ENCODE data around the gene EMC9. TPM values are rescaled to one million over a fixed set of nuclear protein-coding genes. Genes with fewer than 3 reads are reported as not detected.
A peak's percentile ranks its signal among the peaks of the same experiment; 100 is the strongest.

EMC9 gene
- polyA plus RNA-seq, 3 donors, result 6.4 to 9.4 (median 8.5) TPM

DNA sequence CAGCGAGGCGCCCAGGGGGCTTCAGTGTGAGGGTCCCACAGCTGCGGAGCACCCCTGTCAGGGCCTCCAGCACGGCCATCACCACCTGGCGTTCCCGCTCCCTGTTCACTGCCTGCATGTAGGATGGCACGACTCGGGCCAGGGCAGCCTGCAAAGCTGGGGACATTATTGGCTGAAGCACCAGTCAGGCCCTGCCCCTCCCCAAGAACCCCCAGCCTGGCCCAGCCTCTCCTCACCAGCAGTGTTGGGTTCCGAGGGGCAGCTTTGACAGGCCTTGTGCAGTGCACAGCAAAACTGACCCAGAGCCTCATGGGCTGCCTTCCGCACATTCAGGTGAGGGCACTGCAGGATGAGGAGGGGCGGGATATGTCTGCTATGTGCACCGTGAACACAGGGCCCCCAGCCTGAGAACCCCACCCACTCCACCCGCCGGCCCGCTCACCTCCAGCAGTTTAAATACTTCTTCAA, 41.7 kb upstream of the EMC9 start:
- intact Hi-C loops (cut with micrococcal nuclease), result no loop called here
- peaks cover 9% of the 10 kb centered on the region for H3K4me1 Mint-ChIP-seq
- no peaks in the 10 kb centered on the region for H3K9me3 Mint-ChIP-seq

DNA sequence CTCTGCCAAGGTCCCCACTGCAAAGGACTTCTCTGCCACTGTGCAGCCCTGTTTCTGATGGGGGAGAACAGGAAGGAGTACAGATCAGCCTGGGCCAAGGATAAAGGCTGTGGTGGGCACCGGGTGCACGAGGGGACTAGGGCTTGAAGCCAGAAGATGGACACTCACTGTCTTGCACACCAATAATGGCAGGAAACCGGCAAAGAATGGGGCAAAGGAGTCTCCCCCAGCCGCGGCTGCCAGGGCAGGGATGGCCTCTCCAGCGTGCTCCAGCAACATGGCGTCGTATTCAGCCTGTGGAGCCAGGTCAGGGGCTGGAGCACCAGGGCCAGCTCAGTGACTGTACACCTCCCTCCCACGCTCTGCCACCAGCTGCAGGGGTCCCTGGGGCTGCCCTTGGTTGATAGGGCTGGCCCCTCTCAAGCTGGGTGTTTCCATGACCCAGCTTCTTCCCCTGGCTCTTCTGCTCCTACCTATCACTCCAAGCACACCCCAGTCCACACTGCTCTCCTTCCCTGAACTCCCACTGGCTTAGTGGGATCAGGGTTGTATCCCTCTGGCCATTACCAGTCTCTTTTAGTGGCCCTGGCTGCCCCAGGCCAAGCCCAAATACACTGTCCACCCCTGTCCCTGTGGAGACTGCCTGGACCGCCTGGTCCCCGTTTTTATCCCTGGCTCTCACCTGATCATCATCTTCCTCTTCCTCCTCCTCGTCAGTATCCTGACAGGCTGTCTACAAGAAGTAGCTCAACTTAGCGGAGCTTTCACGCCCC, 40.9 kb upstream of the EMC9 start:
- Mint-ChIP-seq H3K27ac (peak overlapping the region in 3 of 7 donors; percentile 68 to 78 (median 68)), H3K9me3 (no peaks in the 10 kb centered on the region), H3K4me3 (no peak overlapping the region), H3K36me3 (peaks cover 77 to 94% of the 10 kb centered on the region in 2 donors), H3K4me1 (peaks cover 2% of the 10 kb centered on the region), H3K27me3 (ENCODE audit: low read depth in 3 of 3) (peaks cover 0 to 3% (median 1%) of the 10 kb centered on the region in 3 donors)
- H3K27ac ChIP-seq (ENCODE audit: low read depth in 1 of 2, low read length in 2 of 2), result no peak overlapping the region
- WGBS (ENCODE audit: insufficient coverage), result 96% methylated on average over 10 of the region's 14 CpGs
- H3K4me3 ChIP-seq (replicated peaks in 1 of 3; ENCODE audit: low read depth in 2 of 3, low read length in 3 of 3), result no peak overlapping the region
- intact Hi-C loops (cut with micrococcal nuclease), result no loop called here
- DNase-seq, result no peak
- H4K20me1 ChIP-seq (ENCODE audit: insufficient read depth, low read length), result no peaks in the 10 kb centered on the region
- H3K4me2 ChIP-seq (replicated peaks; ENCODE audit: extremely low read depth, low read length, poor library complexity, severe bottlenecking), result no peak overlapping the region
- no peaks in the 10 kb centered on the region for H3K27me3 ChIP-seq (ENCODE audit: control insufficient read depth in 2 of 2, insufficient read depth in 2 of 2, low read length in 2 of 2)
- no peaks in the 10 kb centered on the region for H3K9me3 ChIP-seq (replicated peaks in 1 of 2; ENCODE audit: control insufficient read depth in 1 of 2, insufficient read depth in 1 of 2, low read length in 2 of 2)
- H3K79me2 ChIP-seq (ENCODE audit: insufficient read depth, low read length), result no peaks in the 10 kb centered on the region
- no peak overlapping the region for H2AFZ ChIP-seq (ENCODE audit: insufficient read depth, low read depth, low read length, poor library complexity, severe bottlenecking)
- no peaks in the 10 kb centered on the region for H3K4me1 ChIP-seq (ENCODE audit: control insufficient read depth in 1 of 2, insufficient read depth in 2 of 2, low read length in 2 of 2)
- H3K9ac ChIP-seq (ENCODE audit: insufficient read depth, low read length, poor library complexity, severe bottlenecking), result no peak overlapping the region
- peaks cover 61 to 91% of the 10 kb centered on the region in 2 donors for H3K36me3 ChIP-seq (replicated peaks in 1 of 2; ENCODE audit: control insufficient read depth in 1 of 2, insufficient read depth in 2 of 2, low read length in 2 of 2)
- TF ChIP-seq, protein P1, sequence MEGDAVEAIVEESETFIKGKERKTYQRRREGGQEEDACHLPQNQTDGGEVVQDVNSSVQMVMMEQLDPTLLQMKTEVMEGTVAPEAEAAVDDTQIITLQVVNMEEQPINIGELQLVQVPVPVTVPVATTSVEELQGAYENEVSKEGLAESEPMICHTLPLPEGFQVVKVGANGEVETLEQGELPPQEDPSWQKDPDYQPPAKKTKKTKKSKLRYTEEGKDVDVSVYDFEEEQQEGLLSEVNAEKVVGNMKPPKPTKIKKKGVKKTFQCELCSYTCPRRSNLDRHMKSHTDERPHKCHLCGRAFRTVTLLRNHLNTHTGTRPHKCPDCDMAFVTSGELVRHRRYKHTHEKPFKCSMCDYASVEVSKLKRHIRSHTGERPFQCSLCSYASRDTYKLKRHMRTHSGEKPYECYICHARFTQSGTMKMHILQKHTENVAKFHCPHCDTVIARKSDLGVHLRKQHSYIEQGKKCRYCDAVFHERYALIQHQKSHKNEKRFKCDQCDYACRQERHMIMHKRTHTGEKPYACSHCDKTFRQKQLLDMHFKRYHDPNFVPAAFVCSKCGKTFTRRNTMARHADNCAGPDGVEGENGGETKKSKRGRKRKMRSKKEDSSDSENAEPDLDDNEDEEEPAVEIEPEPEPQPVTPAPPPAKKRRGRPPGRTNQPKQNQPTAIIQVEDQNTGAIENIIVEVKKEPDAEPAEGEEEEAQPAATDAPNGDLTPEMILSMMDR (IDR thresholded peaks at IDR 0.05), result no peak

More for the DNA sequence above, 41.7 kb upstream of the EMC9 start:
- no peak overlapping the region for H3K9ac ChIP-seq (ENCODE audit: insufficient read depth, low read length, poor library complexity, severe bottlenecking)
- no peaks in the 10 kb centered on the region for H3K27me3 ChIP-seq (ENCODE audit: control insufficient read depth in 2 of 2, insufficient read depth in 2 of 2, low read length in 2 of 2)
- Mint-ChIP-seq H3K27ac (no peak overlapping the region), H3K27me3 (ENCODE audit: low read depth in 3 of 3) (peaks cover 0 to 3% (median 1%) of the 10 kb centered on the region in 3 donors), H3K4me3 (no peak overlapping the region), H3K36me3 (peaks cover 70 to 86% of the 10 kb centered on the region in 2 donors)
- no peak overlapping the region for H2AFZ ChIP-seq (ENCODE audit: insufficient read depth, low read depth, low read length, poor library complexity, severe bottlenecking)
- H3K4me2 ChIP-seq (replicated peaks; ENCODE audit: extremely low read depth, low read length, poor library complexity, severe bottlenecking), result no peak overlapping the region
- DNase-seq, result no peak
- no peak overlapping the region for H3K4me3 ChIP-seq (replicated peaks in 1 of 3; ENCODE audit: low read depth in 2 of 3, low read length in 3 of 3)
- H3K27ac ChIP-seq (ENCODE audit: low read depth in 1 of 2, low read length in 2 of 2), result no peak overlapping the region
- peaks cover 53 to 84% of the 10 kb centered on the region in 2 donors for H3K36me3 ChIP-seq (replicated peaks in 1 of 2; ENCODE audit: control insufficient read depth in 1 of 2, insufficient read depth in 2 of 2, low read length in 2 of 2)
- TF ChIP-seq, protein P1 (IDR thresholded peaks at IDR 0.05), result no peak
- H3K79me2 ChIP-seq (ENCODE audit: insufficient read depth, low read length), result no peaks in the 10 kb centered on the region
- no peaks in the 10 kb centered on the region for H3K9me3 ChIP-seq (replicated peaks in 1 of 2; ENCODE audit: control insufficient read depth in 1 of 2, insufficient read depth in 1 of 2, low read length in 2 of 2)
- no peaks in the 10 kb centered on the region for H4K20me1 ChIP-seq (ENCODE audit: insufficient read depth, low read length)
- WGBS (ENCODE audit: insufficient coverage), result 91% methylated on average over 7 of the region's 15 CpGs
- peaks cover 5 to 6% of the 10 kb centered on the region in 2 donors for H3K4me1 ChIP-seq (ENCODE audit: control insufficient read depth in 1 of 2, insufficient read depth in 2 of 2, low read length in 2 of 2)

Data from CD14-positive monocyte (primary cell).